Measurements from ENCODE around the gene MATCAP1. TPM values are rescaled to one million over a fixed set of nuclear protein-coding genes. Genes with fewer than 3 reads are reported as not detected.

Gene MATCAP1
- total and polyA plus RNA-seq, 2 of the 8 experiments (the other 6 are each of a cell fraction or from before 2014, with no cell fraction given) = 22.9 to 27.5 TPM

GRCh38 chr16:67148221-67148620, 35.5 kb downstream of the MATCAP1 start:
- Histone ChIP-seq H3K27me3 (replicated peaks in 1 of 4; ENCODE audit: control insufficient read depth in 3 of 4, extremely low read depth in 1 of 4, insufficient read depth in 3 of 4, low read length in 3 of 4) (peaks cover 10 to 29% (median 21%) of the 10 kb centered on the region in 4 experiments), H3K9me3 (ENCODE audit: insufficient read depth in 2 of 2, low read depth in 1 of 2, low read length in 1 of 2) (no peaks in the 10 kb centered on the region; a peak in 1 of 4 replicates), H2AK5ac (ENCODE audit: low read depth, low read length) (no peak overlapping the region; the same call in 1 of the 2 replicates), H4K91ac (replicated peaks; ENCODE audit: insufficient read length, low read length) (no peak overlapping the region), H4K5ac (ENCODE audit: insufficient read length, low read depth, low read length) (no peak overlapping the region), H2BK15ac (ENCODE audit: low read length) (no peak overlapping the region), H3K4me2 (ENCODE audit: insufficient read depth in 1 of 2, low read depth in 2 of 2, low read length in 2 of 2) (no peak overlapping the region), H2BK12ac (ENCODE audit: low read depth, low read length) (no peak overlapping the region), H3K23me2 (ENCODE audit: low read depth, low read length) (peaks cover 13% of the 10 kb centered on the region; the same call in 1 of the 2 replicates), H4K8ac (ENCODE audit: extremely low read depth, insufficient read depth, low read length) (no peak overlapping the region), H4K20me1 (replicated peaks in 1 of 2; ENCODE audit: control insufficient read depth in 1 of 2, insufficient read depth in 2 of 2, low read length in 2 of 2) (peaks cover 3 to 19% of the 10 kb centered on the region in 2 experiments), H3K79me1 (ENCODE audit: low read depth, low read length) (no peaks in the 10 kb centered on the region), H3K56ac (replicated peaks; ENCODE audit: insufficient read length, low read depth, low read length) (no peak overlapping the region), H3K18ac (ENCODE audit: extremely low read depth, low read length) (no peak overlapping the region), H2BK5ac (ENCODE audit: low read depth, low read length) (no peak overlapping the region), H3K4me1 (replicated peaks in 1 of 4; ENCODE audit: control insufficient read depth in 3 of 4, insufficient read depth in 4 of 4, low read length in 3 of 4) (peaks cover 0 to 11% (median 8%) of the 10 kb centered on the region in 4 experiments; a peak in 5 of 7 replicates), H3K9ac (replicated peaks in 1 of 4; ENCODE audit: extremely low read depth in 1 of 4, low read depth in 3 of 4, low read length in 3 of 4) (no peak overlapping the region; a peak in 1 of 7 replicates), H3K79me2 (ENCODE audit: control insufficient read depth in 1 of 2, insufficient read depth in 2 of 2, low read length in 2 of 2) (no peaks in the 10 kb centered on the region), H3K4ac (replicated peaks; ENCODE audit: insufficient read length, low read depth, low read length) (no peak overlapping the region), H3K23ac (ENCODE audit: insufficient read length) (no peak overlapping the region), H3K27ac (ENCODE audit: low read depth, low read length) (no peak overlapping the region), H2AFZ (ENCODE audit: low read length) (no peak overlapping the region), H2BK20ac (ENCODE audit: low read length) (no peak overlapping the region), H3K36me3 (ENCODE audit: control insufficient read depth in 2 of 4, insufficient read depth in 4 of 4, low read length in 3 of 4) (peaks cover 11 to 31% (median 20%) of the 10 kb centered on the region in 4 experiments; a peak in 6 of 8 replicates), H2BK120ac (replicated peaks; ENCODE audit: low read depth, low read length) (no peak overlapping the region), H3K14ac (ENCODE audit: insufficient read length) (no peak overlapping the region), H3K4me3 (ENCODE audit: extremely low read depth in 1 of 4, insufficient read depth in 2 of 4, low read depth in 3 of 4, low read length in 4 of 4) (no peak overlapping the region)
- FAIRE-seq (no peak), DNase-seq (ENCODE audit: low read depth in 1 of 2, low spot score in 2 of 2) (no peak)
- ChIA-PET POLR2A (ENCODE audit: partially characterized antibody) (interaction anchor here (1.7 kb wide), 1 partner anchor 21 kb away, joined by 4 read pairs; no protein-coding TSS in a partner anchor), CTCF (ENCODE audit: partially characterized antibody) (interaction anchor here (0.9 to 1.6 kb wide), 4 partner anchors 55 to 183 kb away, joined by 3 to 4 read pairs (median 4); no protein-coding TSS in a partner anchor)
- 100% methylated on average over 2 of the region's 2 CpGs; no CpG with 5 or more reads in 1 of the 2 experiments for WGBS, 2 experiments (ENCODE audit: extremely low coverage in 1 of 2, insufficient coverage in 1 of 2, insufficient read length in 1 of 2, insufficient replicate concordance in 2 of 2, low coverage in 1 of 2, low lambda C conversion rate in 2 of 2, missing lambda C conversion rate in 1 of 2)
- TF ChIP-seq EZH2 (IDR thresholded peaks at IDR 0.05; ENCODE audit: low read depth, low read length, severe bottlenecking) (no peak), BCL11A (IDR thresholded peaks at IDR 0.05; ENCODE audit: low read depth in 2 of 2, low read length in 2 of 2) (no peak), SUZ12 (IDR thresholded peaks at IDR 0.05; ENCODE audit: low read length) (no peak), YY1 (IDR thresholded peaks at IDR 0.05; ENCODE audit: low read depth, low read length) (no peak)
